GM13977 (cell line): ENCODE data around the gene HELZ.

ENCODE experiments used
- DNase-seq: peaks from one replicate; pipeline ENCODE4 v3.0.0; 2012; ENCODE audit warnings: low spot score
- CTCF ChIP-seq: IDR thresholded peaks from 2 replicates; pipeline ENCODE4 v1.5.1; 2012; ENCODE audit warnings: mild to moderate bottlenecking, control low read depth; ENCODE audit not compliant: insufficient read depth; ENCODE audit errors: extremely low read depth, missing control alignments
- in situ Hi-C: fragments of 300-500 bp; cut with MboI; formaldehyde crosslinking; loops from one replicate; pipeline ENCODE4 v1.12.0; 2022; ENCODE audit warnings: low sequenced_read_pairs, low pct_unique_long_range_greater_than_20kb, mixed read lengths, inconsistent platforms; ENCODE audit not compliant: unreplicated experiment

Gene HELZ

GRCh38 chr17:67051837-67052236 lies 193.2 kb downstream of the HELZ start:
- no peak for TF ChIP-seq CTCF
- DNase-seq: peak; percentile 54

DNA sequence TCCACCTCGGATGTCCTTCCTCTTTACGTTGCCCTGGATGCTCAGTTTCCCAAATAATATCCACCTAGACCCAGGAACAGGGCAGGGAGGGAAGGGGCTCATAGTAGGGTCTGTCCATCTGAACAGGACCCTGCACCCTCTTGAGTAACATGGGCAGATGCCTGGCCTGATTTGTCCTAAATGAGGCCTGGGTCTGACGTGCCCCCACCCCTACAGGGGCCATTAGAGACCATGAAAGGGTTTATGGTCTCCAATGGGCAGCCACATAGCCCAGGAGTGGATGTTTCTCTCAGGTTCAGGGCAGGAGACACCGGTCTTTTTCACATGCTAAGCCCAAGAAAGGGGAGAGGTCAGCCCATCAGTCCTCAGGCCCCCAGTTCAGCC lies 193.8 kb downstream of the HELZ start:
- in situ Hi-C loops: no loop called here
- no peak for TF ChIP-seq CTCF
- DNase-seq: no peak

More at GRCh38 chr17:67051837-67052236, 193.2 kb downstream of the HELZ start:
- in situ Hi-C loops: no loop called here

GRCh38 chr17:67050471-67051154 lies 194.4 kb downstream of the HELZ start:
- in situ Hi-C loops: no loop called here
- DNase-seq: no peak
- TF ChIP-seq CTCF: no peak

DNA sequence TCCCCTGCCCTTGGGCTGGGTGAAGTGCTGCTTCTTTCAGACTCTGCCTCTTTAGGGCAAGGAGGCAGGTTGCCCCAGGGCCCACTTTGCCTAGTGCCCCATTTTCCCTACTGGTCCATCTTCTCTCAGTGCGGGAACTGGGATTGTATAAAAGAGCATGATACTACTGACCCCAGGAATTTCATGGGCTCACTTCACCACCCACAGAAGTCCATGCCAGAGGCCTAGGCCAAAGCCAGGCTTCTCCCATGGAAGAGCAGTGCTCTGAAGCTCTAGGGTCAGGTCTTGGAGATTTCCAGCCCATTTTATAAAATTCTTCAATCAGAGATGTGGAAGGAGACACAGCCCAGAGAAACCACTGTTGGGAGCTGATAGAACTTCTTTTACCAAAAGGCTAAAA lies 194.9 kb downstream of the HELZ start:
- in situ Hi-C loops: no loop called here
- DNase-seq: peak; percentile 7
- no peak for TF ChIP-seq CTCF

- no peak for TF ChIP-seq CTCF
- in situ Hi-C loops: no loop called here
- no peak for DNase-seq
Observed at GRCh38 chr17:67049025-67049739, 195.8 kb downstream of the HELZ start.

DNA sequence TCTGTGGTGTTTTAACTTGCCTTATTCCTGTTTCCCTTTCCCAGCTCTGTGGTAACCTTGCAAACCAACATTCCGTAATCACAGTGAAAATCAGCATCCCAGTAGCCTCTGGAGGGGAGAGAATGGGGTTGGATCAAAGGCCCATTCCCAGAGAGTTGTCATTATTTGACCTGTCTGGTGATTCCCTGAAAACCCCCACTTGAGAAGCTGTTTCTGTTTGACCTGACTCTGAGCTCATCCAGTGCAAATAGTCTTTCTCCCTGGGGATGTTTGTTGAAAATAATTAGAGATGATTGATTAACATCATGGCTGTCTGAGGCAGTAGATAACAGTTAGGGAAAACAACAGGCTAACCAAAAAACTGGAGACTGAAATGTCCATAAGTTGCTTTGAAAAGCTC lies 197.6 kb downstream of the HELZ start:
- in situ Hi-C loops: no loop called here
- no peak for TF ChIP-seq CTCF
- DNase-seq: no peak
